Fibroblast of pulmonary artery (primary cell): ENCODE data around the gene OR8H3.
"Not testable (repeated sequence)": the region's sequence is repeated elsewhere in the genome, so short reads cannot be mapped to it uniquely, and the experiment has no call there.

ENCODE experiments used
- DNase-seq: peaks from one replicate; pipeline ENCODE4 v3.0.0-alpha.2; 2010; ENCODE audit warnings: low read depth
- H3K4me3 ChIP-seq: replicated peaks from 2 replicates; pipeline ENCODE4 v1.5.1; 2011; ENCODE audit warnings: low read depth, mild to moderate bottlenecking, control low read depth, low read length, moderate library complexity
- TF ChIP-seq, protein P1 (sequence below): IDR thresholded peaks from 2 replicates; pipeline ENCODE4 v1.5.1; 2011; ENCODE audit warnings: mild to moderate bottlenecking, control low read depth, low read length, inconsistent platforms; ENCODE audit errors: missing control alignments

The OR8H3 gene, protein sequence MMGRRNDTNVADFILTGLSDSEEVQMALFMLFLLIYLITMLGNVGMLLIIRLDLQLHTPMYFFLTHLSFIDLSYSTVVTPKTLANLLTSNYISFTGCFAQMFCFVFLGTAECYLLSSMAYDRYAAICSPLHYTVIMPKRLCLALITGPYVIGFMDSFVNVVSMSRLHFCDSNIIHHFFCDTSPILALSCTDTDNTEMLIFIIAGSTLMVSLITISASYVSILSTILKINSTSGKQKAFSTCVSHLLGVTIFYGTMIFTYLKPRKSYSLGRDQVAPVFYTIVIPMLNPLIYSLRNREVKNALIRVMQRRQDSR

DNA sequence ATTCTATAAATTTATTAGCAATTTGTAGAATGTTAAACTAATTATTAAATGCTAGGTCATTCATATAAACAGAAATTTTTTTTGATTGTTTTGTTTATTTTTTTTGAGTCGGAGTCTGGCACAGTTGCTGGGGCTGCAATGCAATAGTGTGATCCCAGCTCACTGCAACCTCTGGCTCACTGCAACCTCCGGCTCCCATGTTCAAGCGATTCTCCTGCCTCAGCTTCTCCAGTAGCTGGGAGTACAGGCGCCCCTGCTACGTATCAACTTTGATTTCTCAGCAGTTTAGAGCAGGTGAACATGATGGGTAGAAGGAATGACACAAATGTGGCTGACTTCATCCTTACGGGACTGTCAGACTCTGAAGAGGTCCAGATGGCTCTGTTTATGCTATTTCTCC lies at the start of gene OR8H3:
Gene OR8H3, plus strand, starts transcription at position 301 of the 400 bp plus-strand sequence. Its CDS starts 0 bp downstream, at position 301.
- no peak within 1 kb of the TSS for H3K4me3 ChIP-seq
- DNase-seq = no peak
- TF ChIP-seq, protein P1, sequence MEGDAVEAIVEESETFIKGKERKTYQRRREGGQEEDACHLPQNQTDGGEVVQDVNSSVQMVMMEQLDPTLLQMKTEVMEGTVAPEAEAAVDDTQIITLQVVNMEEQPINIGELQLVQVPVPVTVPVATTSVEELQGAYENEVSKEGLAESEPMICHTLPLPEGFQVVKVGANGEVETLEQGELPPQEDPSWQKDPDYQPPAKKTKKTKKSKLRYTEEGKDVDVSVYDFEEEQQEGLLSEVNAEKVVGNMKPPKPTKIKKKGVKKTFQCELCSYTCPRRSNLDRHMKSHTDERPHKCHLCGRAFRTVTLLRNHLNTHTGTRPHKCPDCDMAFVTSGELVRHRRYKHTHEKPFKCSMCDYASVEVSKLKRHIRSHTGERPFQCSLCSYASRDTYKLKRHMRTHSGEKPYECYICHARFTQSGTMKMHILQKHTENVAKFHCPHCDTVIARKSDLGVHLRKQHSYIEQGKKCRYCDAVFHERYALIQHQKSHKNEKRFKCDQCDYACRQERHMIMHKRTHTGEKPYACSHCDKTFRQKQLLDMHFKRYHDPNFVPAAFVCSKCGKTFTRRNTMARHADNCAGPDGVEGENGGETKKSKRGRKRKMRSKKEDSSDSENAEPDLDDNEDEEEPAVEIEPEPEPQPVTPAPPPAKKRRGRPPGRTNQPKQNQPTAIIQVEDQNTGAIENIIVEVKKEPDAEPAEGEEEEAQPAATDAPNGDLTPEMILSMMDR = no peak

DNA sequence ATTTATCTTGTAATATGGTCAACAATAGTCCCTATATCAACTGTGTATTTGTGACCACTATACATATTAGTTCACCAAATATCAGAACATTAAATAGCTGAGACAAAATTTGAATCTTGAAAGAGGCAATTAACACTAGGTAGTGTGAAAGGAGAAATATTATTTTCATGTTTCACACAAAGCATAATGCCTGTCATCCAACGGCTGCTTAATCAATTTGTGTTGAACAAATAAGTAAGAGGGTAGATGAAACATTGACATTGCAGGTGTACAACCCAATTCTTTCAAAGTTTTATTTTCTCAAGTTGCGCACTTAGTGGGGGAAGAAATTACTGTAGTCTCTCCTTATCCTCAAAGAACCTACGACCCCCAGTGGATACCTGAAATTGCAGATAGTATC lies 32.5 kb upstream of the OR8H3 start:
- no peak for DNase-seq
- TF ChIP-seq, protein P1 = no peak

DNA sequence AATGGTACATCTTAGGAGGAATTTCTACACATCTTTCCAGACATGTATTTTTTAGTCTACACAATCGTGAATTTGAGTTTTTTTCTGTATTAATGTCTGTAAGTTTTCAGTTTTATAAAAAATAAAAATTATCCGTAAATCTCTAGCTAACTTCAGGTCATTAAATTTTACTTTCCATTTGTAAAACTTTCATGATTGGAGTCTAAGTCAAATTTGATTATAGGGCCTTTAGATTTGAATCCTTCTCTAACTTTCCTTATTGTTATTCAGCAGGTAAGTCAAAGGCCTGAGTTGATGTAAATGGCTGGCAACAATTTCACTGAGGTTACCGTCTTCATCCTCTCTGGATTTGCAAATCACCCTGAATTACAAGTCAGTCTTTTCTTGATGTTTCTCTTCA lies 29.2 kb upstream of the OR8H3 start, which contains the start of gene OR8I2:
Gene OR8I2, plus strand, starts transcription at position 301 of the 400 bp plus-strand sequence. Its CDS starts 0 bp downstream, at position 301.
- DNase-seq = no peak
- H3K4me3 ChIP-seq = no peak within 1 kb of the TSS
- TF ChIP-seq, protein P1 = no peak

More for the DNA sequence above, 32.5 kb upstream of the OR8H3 start:
- H3K4me3 ChIP-seq = no peak overlapping the region

DNA sequence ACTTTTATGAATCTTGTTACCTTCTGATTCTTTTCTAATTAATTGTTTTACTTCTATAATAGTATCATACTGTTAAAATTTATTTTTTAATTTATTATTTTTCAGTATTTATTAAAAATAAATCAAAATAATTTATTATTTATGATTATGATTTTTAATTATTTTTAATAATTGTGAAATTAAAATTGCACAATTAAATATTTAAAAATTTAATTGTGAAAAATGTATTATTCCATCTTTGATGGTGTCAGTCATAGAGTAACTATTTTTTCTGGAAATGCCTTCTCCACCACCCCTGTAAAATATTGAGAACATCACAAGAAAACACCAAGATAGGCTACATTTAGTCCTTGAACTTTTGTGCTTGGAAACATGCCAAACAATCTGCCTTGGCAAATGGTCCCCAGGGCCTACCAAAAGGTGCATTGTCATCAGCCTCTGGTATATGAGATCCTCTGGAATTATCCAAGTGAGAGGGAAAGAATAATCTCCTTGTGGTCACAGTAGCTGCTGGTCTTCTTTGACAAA lies 18.9 kb upstream of the OR8H3 start, which contains the start of gene OR8H2:
Gene OR8H2, plus strand, starts transcription at position 478 of the 528 bp plus-strand sequence. CDS start 1,356 bp downstream, outside the sequence.
- TF ChIP-seq, protein P1 = no peak
- no peak for DNase-seq
- no peak within 1 kb of the TSS for H3K4me3 ChIP-seq

DNA sequence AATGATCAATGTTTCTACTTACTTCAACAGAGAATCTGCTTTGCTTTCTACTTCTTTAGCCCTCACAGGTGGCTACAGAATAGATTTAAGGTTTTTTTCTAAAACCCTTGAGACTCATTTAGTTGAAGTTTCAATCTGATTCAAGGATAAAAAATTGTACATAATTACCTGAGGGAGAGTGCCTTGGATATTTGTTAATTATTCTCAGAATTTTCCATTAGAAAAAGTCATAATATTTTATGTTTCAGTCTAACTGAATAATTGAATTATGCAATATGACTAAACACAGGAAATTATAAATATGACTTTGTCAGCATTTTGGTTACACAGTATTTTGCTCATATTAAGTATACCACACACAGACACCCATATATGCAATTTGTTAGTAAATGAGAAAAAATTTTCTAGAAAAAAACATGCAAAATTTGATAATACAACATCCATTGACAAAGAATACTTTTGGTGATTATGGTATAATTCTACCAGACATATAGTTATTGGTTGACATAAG lies 18.0 kb downstream of the OR8H3 start, which contains the start of gene OR8J3:
Gene OR8J3, minus strand, starts transcription at position 51 of the 511 bp plus-strand sequence. CDS start 2,483 bp downstream, outside the sequence.
- no peak for DNase-seq
- H3K4me3 ChIP-seq = no peak within 1 kb of the TSS
- TF ChIP-seq, protein P1 = no peak

DNA sequence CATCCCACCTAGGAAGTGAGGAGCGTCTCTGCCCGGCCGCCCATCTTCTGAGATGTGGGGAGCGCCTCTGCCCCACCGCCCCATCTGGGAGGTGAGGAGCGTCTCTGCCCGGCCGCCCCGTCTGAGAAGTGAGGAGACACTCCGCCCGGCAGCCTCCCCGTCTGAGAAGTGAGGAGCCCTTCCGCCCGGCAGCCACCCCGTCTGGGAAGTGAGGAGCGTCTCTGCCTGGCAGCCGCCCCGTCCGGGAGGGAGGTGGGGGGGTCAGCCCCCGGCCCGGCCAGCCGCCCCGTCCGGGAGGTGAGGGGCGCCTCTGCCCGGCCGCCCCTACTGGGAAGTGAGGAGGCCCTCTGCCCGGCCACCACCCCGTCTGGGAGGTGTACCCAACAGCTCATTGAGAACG lies 21.5 kb downstream of the OR8H3 start:
- H3K4me3 ChIP-seq, DNase-seq: not testable (repeated sequence)

DNA sequence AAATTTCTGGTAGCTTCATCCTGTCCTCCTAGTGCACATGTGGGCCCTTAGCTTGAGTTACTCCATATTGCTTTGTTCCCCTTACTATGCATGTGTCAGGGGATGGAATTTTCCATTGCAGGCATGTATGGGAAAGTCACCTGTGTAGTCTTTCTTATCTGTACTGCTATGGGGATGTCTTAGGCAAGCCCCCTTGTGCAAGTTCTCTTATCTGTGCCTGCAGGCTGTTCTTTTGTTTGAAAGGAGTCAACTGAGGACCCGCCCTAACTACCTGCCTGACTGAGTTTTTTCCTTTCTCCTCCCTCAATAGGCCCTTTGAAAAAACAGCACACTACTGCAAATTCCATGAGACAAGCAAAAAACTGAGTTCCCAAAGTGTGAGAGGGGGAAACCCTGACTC lies 29.2 kb downstream of the OR8H3 start:
- TF ChIP-seq, protein P1 = no peak
- H3K4me3 ChIP-seq = no peak overlapping the region
- no peak for DNase-seq
